GM21529 (cell line): ENCODE results near the gene R3HDM2.
"Not testable (repeated sequence)": the region's sequence is repeated elsewhere in the genome, so short reads cannot be mapped to it uniquely, and the experiment has no call there.

ENCODE experiments used
- ATAC-seq: cut with Tn5 transposase; IDR thresholded peaks from one replicate; pipeline ENCODE4 v1.9.1; 2021; ENCODE audit not compliant: unreplicated experiment

R3HDM2 gene

GRCh38 chr12:57336299-57336698, 94.5 kb downstream of the R3HDM2 start:
- not testable (repeated sequence) for ATAC-seq

- ATAC-seq: no peak
These were observed 96.6 kb downstream of the R3HDM2 start for GRCh38 chr12:57334219-57334618.

DNA sequence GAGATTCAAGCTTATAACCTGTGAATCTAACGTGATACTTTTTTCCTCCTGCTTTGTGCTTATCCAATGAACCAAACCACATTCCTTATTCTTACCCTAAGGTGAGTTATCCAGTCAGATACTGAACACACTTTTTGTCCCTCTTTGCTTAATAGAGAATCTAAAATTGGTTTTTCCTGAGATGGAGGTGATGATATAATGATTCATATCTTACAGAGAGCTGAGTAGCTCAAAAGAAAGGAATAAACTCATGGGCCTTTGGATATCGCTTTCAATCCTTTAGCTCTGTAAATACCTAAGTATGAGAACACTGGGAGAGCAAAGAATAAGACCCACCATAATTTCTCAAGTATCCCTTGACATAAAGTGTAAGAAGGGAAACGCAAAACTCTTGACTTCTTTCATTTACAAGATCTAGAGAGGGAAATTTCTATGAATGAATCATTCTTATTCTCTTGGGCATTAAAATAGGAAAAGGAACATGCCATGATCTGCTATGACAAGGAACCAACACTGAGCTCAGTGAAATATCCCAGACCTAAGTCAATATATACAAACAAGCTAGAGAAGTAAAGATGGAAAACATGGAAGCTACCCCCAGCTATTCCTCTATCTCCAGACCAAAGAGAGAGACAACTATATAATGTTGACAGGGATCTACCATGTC, 98.1 kb downstream of the R3HDM2 start:
- no peak for ATAC-seq

DNA sequence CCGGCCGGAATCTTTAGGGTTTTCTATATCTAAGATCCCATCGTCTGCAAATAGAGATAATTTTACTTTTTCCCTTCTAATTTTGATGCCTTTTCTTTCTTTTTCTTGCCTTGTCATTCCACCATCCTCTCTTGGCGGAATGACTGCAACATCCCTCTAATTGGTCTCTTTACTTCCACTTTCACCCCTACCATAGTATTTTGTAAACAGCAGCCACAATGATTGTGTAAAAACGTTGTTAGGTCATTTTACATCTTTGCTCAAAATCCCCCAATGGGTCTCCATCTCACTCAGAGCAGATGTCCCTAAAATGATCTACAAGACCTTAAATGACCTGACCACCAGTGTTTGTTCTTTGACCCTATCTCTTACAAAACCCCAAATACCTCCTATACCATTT, 99.9 kb downstream of the R3HDM2 start:
- no peak for ATAC-seq

DNA sequence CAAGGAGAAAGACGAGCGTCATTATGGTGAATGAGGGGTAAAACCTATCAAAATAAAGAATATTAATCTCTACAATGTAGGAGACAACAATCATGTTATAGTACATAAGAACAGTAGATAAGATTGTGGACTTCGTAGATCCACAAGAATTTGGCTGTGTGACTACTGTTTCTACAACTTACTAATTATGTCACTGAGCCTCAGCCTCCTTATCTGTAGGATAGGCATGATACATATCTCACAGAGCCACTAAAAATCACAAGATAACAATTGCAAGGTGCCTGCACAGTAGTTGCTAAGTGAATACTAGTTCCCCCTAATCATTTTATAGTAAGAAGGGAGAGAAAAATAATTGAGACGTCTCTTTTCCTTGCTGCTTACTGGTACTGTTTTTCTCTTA, 101.6 kb downstream of the R3HDM2 start:
- no peak for ATAC-seq

GRCh38 chr12:57325395-57325794, 105.4 kb downstream of the R3HDM2 start:
- ATAC-seq: no peak

GRCh38 chr12:57323416-57323815, 107.4 kb downstream of the R3HDM2 start:
- ATAC-seq: no peak

GRCh38 chr12:57320639-57321038, 110.2 kb downstream of the R3HDM2 start:
- no peak for ATAC-seq

GRCh38 chr12:57319678-57320469, 111.0 kb downstream of the R3HDM2 start:
- no peak for ATAC-seq

DNA sequence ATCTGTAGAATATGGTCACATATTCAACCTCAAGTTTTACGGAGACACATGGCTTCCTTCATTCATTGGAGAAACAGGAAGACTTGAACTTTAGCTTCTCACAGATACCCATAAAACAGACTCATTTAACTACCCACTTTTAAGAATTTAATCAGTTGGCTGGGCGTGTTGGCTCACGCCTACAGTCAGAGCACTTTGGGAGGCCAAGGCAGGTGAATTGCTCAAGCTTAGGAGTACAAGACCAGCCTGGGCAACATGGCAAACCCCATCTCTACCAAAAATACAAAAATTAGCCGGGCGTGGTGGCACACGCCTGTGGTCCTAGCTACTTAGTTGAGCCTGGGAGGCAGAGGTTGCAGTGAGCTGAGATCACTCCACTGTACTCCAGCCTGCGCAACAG, 115.2 kb downstream of the R3HDM2 start:
- ATAC-seq: no peak

GRCh38 chr12:57312287-57312686, 118.6 kb downstream of the R3HDM2 start:
- ATAC-seq: not testable (repeated sequence)

DNA sequence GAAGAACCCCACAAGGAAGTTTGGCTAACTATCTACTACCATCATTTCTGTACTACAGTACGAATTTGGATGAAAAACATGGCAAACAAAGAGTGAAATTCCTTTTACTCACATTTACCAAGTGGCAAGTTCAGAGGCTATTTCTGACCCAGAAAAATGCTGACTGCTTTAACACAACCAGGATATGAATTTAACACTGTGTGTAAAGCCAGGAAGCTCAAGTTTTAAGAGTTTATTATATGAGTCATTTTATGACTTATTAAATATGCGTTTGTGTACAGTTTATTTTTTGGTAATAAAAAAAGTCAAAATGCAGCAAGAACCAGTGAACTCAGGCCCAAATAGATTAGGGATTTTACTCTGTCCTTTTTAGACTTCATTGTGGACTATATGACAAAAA, 121.4 kb downstream of the R3HDM2 start:
- no peak for ATAC-seq

GRCh38 chr12:57300961-57301584, 129.8 kb downstream of the R3HDM2 start:
- ATAC-seq: no peak

DNA sequence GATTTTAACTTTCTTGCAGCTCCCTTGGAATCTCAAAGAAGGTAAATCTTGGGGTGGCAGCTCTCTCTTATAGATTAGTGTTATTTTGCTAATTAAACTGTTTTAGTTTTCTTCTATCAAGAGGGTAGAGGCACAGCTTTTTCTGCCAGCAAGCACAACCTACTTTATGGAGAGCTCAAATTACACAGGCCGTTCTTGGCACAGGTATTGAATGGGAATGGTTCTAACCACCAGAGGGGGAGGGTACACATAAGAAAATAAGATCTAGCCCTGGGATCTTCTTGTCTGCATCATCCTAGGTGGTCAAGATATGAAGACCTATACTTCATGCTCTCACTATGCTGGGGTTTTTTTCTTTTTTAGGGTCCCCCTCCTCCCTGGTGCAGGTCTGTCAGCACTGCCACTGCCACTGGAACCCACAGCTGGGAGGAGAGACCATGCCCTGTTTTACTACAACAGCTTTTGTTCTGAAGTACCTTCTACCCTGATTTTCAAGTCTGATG, 131.3 kb downstream of the R3HDM2 start:
- ATAC-seq: no peak

- ATAC-seq: no peak
These were observed 134.6 kb downstream of the R3HDM2 start for GRCh38 chr12:57296291-57296690.

- ATAC-seq: not testable (repeated sequence)
These were observed 148.8 kb downstream of the R3HDM2 start for GRCh38 chr12:57282073-57282472.

DNA sequence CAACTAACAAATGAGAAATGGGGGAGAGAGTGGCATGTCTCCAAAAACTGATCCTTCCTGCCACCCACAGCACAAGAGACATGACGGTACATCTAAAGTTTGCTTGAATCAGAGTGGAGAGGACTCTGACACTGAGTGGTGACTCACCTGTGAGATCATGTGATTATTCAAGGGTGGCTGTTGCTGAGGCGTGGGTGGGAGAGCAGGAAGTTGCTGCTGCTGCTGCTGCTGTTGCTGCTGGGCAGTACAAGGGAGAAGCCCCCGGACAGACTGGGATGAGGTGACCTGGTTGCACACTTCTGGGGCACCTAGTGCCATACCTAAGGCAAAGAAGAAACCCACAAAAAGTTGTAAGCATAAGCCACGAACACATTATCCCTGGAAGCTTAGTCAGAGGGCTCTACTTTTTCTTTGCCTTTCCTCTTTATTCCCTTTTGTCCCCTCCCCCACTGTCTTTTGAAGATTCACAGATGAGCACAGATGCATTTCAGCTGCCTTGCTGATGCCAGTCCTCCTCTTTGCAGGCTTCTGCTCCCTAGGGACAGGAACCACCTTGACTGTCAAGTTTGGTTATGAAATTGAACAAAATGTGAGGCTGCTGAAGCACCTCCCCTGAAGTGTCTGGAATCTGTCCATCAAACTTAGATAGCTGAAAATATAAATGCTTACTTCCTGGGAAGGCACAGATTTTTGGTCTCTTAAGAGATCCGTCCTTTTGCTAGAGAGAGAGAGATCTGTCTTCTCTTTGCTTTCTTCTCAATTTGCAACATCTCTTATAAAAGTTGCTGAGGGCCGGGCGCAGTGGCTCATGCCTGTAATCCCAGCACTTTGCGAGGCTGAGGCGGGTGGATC, 150.4 kb downstream of the R3HDM2 start:
- ATAC-seq: peak; percentile 97

- ATAC-seq: no peak
These were observed 152.1 kb downstream of the R3HDM2 start for GRCh38 chr12:57278465-57279381.

DNA sequence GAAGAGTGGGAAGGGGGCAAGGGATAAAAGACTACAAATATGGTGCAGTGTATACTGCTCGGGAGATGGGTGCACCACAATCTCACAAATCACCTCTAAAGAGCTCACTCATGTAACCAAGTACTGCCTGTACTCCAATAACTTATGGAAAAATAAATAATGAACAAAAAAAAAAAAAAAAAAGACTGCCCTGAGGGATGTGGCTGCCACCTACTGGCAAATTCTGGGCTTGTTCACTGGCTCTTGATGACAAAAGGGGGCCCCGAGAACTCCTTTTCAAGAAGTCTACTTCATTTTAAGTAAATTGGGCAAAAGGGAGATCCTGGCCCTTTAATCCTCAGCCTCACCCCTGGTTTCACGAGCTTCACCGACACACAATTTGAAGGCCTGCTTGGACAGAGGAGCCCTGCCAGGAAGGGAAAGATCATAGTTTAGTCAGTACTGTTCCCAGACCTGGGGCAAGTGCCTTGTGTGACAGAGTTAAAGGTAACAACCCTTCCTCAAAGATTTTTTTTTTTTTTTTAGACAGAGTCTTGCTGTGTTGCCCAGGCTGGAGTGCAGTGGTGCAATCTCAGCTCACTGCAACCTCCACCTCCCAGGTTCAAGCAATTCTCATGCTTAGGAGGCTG, 153.8 kb downstream of the R3HDM2 start:
- no peak for ATAC-seq
